Ecto neural progenitor cell (in vitro differentiated cells): ENCODE measurements around the gene MOB3B.

Source experiments
- DNase-seq: peaks from one replicate; pipeline ENCODE4 v3.0.0-alpha.2; 2018; ENCODE audit warnings: low spot score

MOB3B gene

DNA sequence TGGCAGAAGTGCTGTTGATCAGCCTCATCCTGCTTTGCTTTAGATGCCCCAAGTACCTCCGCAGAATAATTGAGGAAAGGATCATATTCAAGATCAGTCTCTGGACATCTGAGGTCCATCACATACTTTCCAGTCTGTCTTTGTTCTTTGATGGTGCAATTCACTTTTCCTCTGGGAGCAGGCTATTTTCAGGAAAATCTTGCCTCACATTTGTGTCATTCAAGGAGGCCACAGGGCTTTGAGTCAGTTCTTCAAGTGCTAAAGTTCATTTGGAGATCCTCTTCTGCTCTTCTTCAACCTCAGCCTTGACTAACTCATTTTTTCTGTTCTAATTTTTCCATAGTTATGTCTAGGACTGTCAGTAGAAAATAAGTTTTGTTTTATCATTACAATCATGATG is 251.2 kb downstream of the MOB3B start:
- no peak for DNase-seq

DNA sequence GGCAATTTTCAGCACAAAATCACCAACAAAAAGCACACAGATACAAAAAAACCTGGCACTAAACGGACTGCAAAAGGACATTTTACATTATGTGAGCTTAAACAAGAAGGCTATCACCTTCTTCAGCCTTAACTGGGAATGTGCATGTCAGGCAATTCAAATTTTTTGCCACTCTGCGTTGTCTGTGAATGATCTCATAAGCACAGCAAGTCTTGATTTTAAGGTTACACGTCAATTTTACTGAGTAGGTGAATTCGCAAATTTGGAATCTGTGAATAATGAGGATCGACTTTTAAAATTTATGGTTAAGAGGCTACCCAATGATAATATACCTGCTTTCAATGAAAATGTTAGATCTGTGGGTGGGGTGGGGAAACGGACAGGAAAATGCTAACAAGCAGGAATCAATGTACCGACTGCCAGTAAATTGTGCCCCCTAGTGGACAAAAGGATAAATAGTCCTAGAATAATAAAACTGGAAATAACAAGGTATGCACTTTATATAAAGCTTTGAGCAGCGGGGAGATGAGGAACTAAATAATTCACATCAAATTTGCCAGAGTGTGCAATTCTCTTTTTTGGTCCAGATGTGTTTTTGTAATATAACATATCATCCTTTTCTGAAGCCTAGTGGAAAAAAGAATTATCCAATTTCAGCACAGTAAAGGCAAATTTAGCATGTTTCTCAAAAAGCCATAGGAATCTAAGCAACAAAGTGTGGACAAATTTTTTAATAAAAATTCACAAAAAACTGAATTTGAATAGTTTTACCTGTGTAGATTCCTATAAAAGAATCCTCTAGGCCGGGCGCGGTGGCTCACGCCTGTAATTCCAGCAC is 253.2 kb downstream of the MOB3B start:
- no peak for DNase-seq
